Breast epithelium (tissue), 3 donors: Measurements from ENCODE around the gene BTBD1.

ENCODE experiments used
- POLR2AphosphoS5 ChIP-seq, 3 donors: sonication (generic); formaldehyde crosslinking; IDR thresholded peaks; one replicate each; pipeline ENCODE4 v1.6.1; 2017; ENCODE audit warnings: antibody characterized with exemption in 3 of 3
- TF ChIP-seq, protein P1 (sequence below), 3 donors: fragments of 450-650 bp; IDR thresholded peaks; one replicate each; pipeline ENCODE4 v1.5.1; 2016 to 2017; ENCODE audit warnings: antibody characterized with exemption in 3 of 3, mild to moderate bottlenecking in 3 of 3, moderate library complexity in 3 of 3

DNA sequence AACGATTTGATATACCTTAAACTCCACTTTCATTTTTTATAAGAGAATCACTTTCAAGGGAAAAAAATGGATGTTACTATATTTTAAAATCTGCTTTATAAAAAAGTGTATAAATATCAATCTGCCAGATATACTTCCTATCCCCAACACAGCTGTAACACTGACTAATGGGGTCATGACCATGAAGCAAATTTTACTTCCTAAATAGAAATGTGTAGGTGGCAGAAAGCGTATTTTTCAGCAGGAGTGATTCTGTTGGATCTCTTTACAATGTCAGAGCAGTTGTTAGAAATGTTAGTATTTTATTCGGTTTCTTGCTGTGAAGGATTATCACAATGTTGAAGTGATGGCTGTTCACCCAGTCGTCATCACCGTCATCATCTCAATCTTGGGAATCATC is 50.1 kb downstream of the BTBD1 start:
- TF ChIP-seq, protein P1, sequence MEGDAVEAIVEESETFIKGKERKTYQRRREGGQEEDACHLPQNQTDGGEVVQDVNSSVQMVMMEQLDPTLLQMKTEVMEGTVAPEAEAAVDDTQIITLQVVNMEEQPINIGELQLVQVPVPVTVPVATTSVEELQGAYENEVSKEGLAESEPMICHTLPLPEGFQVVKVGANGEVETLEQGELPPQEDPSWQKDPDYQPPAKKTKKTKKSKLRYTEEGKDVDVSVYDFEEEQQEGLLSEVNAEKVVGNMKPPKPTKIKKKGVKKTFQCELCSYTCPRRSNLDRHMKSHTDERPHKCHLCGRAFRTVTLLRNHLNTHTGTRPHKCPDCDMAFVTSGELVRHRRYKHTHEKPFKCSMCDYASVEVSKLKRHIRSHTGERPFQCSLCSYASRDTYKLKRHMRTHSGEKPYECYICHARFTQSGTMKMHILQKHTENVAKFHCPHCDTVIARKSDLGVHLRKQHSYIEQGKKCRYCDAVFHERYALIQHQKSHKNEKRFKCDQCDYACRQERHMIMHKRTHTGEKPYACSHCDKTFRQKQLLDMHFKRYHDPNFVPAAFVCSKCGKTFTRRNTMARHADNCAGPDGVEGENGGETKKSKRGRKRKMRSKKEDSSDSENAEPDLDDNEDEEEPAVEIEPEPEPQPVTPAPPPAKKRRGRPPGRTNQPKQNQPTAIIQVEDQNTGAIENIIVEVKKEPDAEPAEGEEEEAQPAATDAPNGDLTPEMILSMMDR (IDR thresholded peaks at IDR 0.05): no peak
- no peak for TF ChIP-seq POLR2AphosphoS5 (IDR thresholded peaks at IDR 0.05)
